Gastroesophageal sphincter (tissue), 4 donors: ENCODE measurements around the gene IL17RB. TPM values are rescaled to one million over a fixed set of nuclear protein-coding genes. Genes with fewer than 3 reads are reported as not detected.

Experiments
- ATAC-seq: fragments of 150-250 bp; one replicate; pipeline ENCODE4 v1.9.1; 2016; ENCODE audit warnings: mild to moderate bottlenecking, moderate library complexity
- H3K27ac ChIP-seq, 4 donors: fragments of 200-600 bp; sonication (generic) in 3 of 4; 1 replicate in 3 of 4; 2 replicates in 1 of 4; pipeline ENCODE4 v1.5.1; 2016 to 2019
- H3K27me3 ChIP-seq: fragments of 200-600 bp; sonication (generic); one replicate; pipeline ENCODE4 v1.5.1; 2019
- H3K36me3 ChIP-seq, 2 donors: fragments of 200-600 bp; sonication (generic); one replicate each; pipeline ENCODE4 v1.5.1; 2019; ENCODE audit warnings: control low read depth in 1 of 2
- H3K4me1 ChIP-seq, 3 donors: fragments of 200-600 bp; sonication (generic); 1 replicate in 2 of 3; 2 replicates in 1 of 3; pipeline ENCODE4 v1.5.1; 2016 to 2019; ENCODE audit warnings: control low read depth in 2 of 3
- H3K4me3 ChIP-seq, 2 donors: fragments of 200-600 bp; sonication (generic); one replicate each; pipeline ENCODE4 v1.5.1; 2019; ENCODE audit warnings: mild to moderate bottlenecking in 1 of 2, moderate library complexity in 1 of 2
- H3K9me3 ChIP-seq, 3 donors: fragments of 200-600 bp; sonication (generic); one replicate each; pipeline ENCODE4 v1.5.1; 2017 to 2019; ENCODE audit warnings: control low read depth in 2 of 3
- EP300 ChIP-seq: sonication (generic); formaldehyde crosslinking; IDR thresholded peaks from one replicate; pipeline ENCODE4 v1.6.1; 2017; ENCODE audit warnings: antibody characterized with exemption, mild to moderate bottlenecking
- POLR2A ChIP-seq, 2 donors: fragments of 450-650 bp; IDR thresholded peaks; one replicate each; pipeline ENCODE4 v1.6.1; 2017; ENCODE audit warnings: antibody characterized with exemption in 2 of 2, mild to moderate bottlenecking in 2 of 2, moderate library complexity in 1 of 2
- POLR2AphosphoS5 ChIP-seq: sonication (generic); formaldehyde crosslinking; IDR thresholded peaks from one replicate; pipeline ENCODE4 v1.6.1; 2017; ENCODE audit warnings: antibody characterized with exemption
- WGBS, 2 donors: methylation state at CpG; one replicate each; pipeline ENCODE4 v1.1.5; 2018; ENCODE audit warnings: low coverage in 1 of 2; 5-methylcytosine and 5-hydroxymethylcytosine counted together
- total RNA-seq, 4 donors: library from RNA; depleted of rRNA; stranded (reverse); fragments of >200 nt; gene quantifications; one replicate each; pipeline ENCODE4 v1.1.0, GENCODE V29; 2016
- TF ChIP-seq, protein P1 (sequence below), 4 experiments: fragments of 200-600 bp in 2 of 4; fragments of 450-650 bp in 2 of 4; sonication (generic) in 1 of 4; IDR thresholded peaks; one replicate each; pipeline ENCODE4 v1.5.1; 2017 to 2019; ENCODE audit warnings: antibody characterized with exemption in 4 of 4, mild to moderate bottlenecking in 2 of 4, moderate library complexity in 2 of 4

IL17RB gene
- total RNA-seq, 4 donors from 2014 or later, result 0.19 to 1.1 (median 0.45) TPM

DNA sequence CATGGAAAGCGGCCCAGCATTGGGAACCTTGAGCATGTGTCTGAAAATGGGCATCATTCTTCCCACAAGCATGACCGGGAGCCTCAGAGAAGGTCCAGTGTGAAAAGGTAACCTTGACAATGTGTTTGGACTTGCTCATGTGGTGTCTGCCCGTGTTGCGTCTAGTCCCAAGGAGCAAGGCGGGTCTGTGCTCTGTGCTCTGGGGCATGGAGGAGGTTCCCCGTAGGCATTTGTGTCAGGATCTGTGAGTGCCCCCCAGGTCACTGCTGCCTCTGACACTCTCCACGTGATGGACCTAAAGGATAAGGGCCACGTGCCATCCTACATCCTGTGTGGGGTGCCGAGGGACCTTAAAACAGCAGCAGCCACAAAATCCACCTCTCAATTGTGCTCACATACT lies 45.0 kb upstream of the IL17RB start:
- Histone ChIP-seq H3K4me3 (no peak overlapping the region), H3K4me1 (peaks cover 0 to 1% (median 0%) of the 10 kb centered on the region in 3 donors), H3K36me3 (no peaks in the 10 kb centered on the region), H3K9me3 (no peaks in the 10 kb centered on the region), H3K27ac (no peak overlapping the region), H3K27me3 (no peaks in the 10 kb centered on the region)
- ATAC-seq, result no peak
- 95 to 100% methylated on average over 1 to 4 of the region's 9 CpGs for WGBS, 2 donors
- TF ChIP-seq EP300 (no peak), POLR2AphosphoS5 (no peak), POLR2A (IDR thresholded peaks at IDR 0.05) (no peak)
- TF ChIP-seq, protein P1, sequence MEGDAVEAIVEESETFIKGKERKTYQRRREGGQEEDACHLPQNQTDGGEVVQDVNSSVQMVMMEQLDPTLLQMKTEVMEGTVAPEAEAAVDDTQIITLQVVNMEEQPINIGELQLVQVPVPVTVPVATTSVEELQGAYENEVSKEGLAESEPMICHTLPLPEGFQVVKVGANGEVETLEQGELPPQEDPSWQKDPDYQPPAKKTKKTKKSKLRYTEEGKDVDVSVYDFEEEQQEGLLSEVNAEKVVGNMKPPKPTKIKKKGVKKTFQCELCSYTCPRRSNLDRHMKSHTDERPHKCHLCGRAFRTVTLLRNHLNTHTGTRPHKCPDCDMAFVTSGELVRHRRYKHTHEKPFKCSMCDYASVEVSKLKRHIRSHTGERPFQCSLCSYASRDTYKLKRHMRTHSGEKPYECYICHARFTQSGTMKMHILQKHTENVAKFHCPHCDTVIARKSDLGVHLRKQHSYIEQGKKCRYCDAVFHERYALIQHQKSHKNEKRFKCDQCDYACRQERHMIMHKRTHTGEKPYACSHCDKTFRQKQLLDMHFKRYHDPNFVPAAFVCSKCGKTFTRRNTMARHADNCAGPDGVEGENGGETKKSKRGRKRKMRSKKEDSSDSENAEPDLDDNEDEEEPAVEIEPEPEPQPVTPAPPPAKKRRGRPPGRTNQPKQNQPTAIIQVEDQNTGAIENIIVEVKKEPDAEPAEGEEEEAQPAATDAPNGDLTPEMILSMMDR (IDR thresholded peaks at IDR 0.05), result no peak

DNA sequence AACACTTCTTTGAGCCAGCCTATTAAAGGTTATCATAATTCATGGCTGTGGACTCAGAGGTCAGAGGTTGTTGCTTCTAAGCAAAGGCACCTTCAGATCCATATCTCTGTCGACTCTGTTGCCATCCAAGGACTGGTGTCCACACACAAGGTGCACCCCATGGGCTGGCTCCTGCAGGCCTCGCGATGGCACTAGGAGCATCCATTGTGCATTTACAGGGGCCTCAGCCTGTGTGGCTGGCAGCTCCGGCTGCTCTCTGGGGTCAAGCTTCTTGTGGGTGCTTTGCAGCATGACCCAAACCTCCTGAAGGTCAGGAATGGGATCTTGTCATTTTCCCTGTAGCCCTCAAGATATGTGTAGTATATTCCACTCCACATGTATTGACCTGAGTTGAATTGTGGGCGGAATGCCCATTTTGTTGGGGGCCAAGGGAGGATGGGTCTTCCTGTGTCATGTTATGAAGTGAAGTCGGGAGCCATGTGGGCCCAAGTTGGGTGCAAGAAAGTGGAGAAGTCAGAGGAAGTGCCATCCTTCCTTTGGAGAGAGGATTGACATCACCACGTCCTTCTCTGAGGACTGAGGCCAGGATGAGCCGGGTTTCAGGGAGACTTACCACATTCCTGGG lies 44.0 kb upstream of the IL17RB start:
- H3K9me3 ChIP-seq, result no peaks in the 10 kb centered on the region
- no peak overlapping the region for H3K4me3 ChIP-seq
- TF ChIP-seq POLR2A (IDR thresholded peaks at IDR 0.05), result no peak
- TF ChIP-seq EP300, result no peak
- TF ChIP-seq, protein P1 (IDR thresholded peaks at IDR 0.05), result no peak
- TF ChIP-seq POLR2AphosphoS5, result no peak
- no peak overlapping the region for H3K27ac ChIP-seq
- H3K4me1 ChIP-seq, result peaks cover 0 to 6% (median 0%) of the 10 kb centered on the region in 3 donors
- 80 to 93% methylated on average over 2 of the region's 8 CpGs for WGBS, 2 donors
- H3K36me3 ChIP-seq, result no peaks in the 10 kb centered on the region
- H3K27me3 ChIP-seq, result no peaks in the 10 kb centered on the region
- no peak for ATAC-seq

DNA sequence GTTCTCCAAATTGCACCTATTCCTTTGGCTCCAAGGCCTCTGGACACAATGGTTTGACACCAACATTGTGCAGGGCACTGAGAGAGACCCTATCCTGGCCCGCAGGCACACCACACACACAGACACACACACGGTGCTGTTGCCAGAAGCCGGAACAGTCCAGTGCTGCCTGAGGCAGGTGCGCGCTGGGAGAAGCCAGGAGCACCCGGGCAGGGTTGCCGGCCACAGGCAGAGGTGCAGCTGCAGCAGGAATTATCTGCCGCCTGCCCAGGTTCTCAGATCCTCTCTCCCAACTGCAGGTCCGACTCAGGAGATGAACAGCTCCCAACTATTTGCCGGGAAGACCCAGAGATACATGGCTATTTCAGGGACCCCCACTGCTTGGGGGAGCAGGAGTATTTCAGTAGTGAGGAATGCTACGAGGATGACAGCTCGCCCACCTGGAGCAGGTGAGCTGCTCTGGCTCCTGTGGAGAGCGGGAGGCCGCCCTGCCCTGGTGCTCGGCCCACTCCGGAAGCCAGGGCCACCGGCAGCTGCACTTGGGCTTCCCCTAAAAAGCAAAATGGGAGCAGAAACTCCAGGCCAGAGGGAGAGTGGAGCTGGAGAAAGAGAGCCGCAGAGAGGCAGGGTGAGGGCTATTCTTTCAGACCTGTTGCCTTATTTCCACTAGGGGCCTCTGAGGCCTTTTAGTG lies 43.1 kb upstream of the IL17RB start:
- no peaks in the 10 kb centered on the region for H3K9me3 ChIP-seq
- no peaks in the 10 kb centered on the region for H3K27me3 ChIP-seq
- no peak overlapping the region for H3K4me3 ChIP-seq
- no peak overlapping the region for H3K27ac ChIP-seq
- WGBS, 2 donors, result 90 to 100% methylated on average over 1 to 4 of the region's 18 CpGs
- no peak for TF ChIP-seq POLR2AphosphoS5
- no peak for TF ChIP-seq EP300
- TF ChIP-seq, protein P1 (IDR thresholded peaks at IDR 0.05), result no peak
- no peak for TF ChIP-seq POLR2A (IDR thresholded peaks at IDR 0.05)
- H3K36me3 ChIP-seq, result no peaks in the 10 kb centered on the region
- peaks cover 0 to 6% (median 0%) of the 10 kb centered on the region in 3 donors for H3K4me1 ChIP-seq
- no peak for ATAC-seq

DNA sequence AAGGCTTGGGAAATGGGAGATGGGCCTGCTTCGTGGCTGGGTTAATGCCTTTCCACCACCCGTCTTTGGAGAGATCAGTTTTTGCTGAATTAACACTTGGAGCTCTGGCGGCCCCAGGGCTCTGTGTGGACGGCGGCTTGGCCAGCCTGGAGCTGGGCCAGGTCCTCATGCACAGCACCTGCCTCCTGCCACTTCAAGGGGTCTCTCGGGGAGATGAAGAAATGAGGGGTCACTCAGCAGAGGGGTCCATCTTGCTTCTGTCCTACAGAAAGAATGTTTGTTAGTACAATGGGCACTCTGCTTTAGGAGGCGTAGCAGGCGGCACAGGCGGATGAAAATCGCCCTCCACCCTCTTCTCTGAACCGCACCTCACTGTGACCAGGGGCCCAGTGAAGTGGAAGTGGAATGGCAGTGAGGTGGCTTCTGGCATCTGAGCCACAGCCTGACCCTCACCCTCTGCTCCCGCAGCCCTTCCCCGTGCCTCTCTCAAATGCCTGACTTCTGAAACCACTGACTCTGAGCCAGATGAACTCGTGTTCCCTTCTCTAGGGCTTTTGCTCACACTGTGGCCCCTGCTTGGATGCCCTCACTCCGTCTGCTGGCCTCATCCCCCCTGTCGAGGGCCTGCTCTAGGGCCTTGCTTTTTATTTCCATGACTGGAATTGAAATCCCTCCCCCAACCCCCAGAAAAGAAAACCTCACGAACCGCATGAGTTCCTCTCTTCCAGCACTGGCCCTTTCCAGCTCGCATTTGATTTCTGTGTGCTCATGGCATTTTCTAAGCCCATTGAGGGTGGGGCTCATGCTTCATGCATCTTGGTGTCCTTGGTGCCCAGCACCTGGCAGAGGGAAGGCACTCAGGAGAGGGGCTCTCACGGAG lies 42.3 kb upstream of the IL17RB start:
- no peak for TF ChIP-seq POLR2AphosphoS5
- no peak for TF ChIP-seq EP300
- no peak for TF ChIP-seq POLR2A (IDR thresholded peaks at IDR 0.05)
- TF ChIP-seq, protein P1 (IDR thresholded peaks at IDR 0.05), result no peak
- WGBS, 2 donors, result 75 to 93% methylated on average over 9 to 10 of the region's 20 CpGs
- Histone ChIP-seq H3K27me3 (no peaks in the 10 kb centered on the region), H3K27ac (no peak overlapping the region), H3K36me3 (no peaks in the 10 kb centered on the region), H3K4me3 (no peak overlapping the region), H3K9me3 (no peaks in the 10 kb centered on the region), H3K4me1 (peaks cover 0 to 6% (median 0%) of the 10 kb centered on the region in 3 donors)
- ATAC-seq, result no peak
